Sigmoid colon (tissue), 4 donors: ENCODE data around the gene TPO.

Experiments
- CTCF ChIP-seq, 4 experiments: fragments of 450-650 bp in 3 of 4; fragments of 200-600 bp in 1 of 4; IDR thresholded peaks; one replicate each; pipeline ENCODE4 v1.5.1; 2016 to 2019; ENCODE audit warnings: antibody characterized with exemption in 4 of 4, mild to moderate bottlenecking in 3 of 4, moderate library complexity in 2 of 4
- EP300 ChIP-seq, 4 donors: sonication (generic); formaldehyde crosslinking; IDR thresholded peaks; one replicate each; pipeline ENCODE4 v1.6.1; 2017; ENCODE audit warnings: antibody characterized with exemption in 4 of 4
- POLR2A ChIP-seq, 2 donors: fragments of 450-650 bp; IDR thresholded peaks; one replicate each; pipeline ENCODE4 v1.6.1; 2016; ENCODE audit warnings: antibody characterized with exemption in 2 of 2, mild to moderate bottlenecking in 2 of 2, moderate library complexity in 2 of 2
- POLR2AphosphoS5 ChIP-seq, 4 donors: sonication (generic); formaldehyde crosslinking; IDR thresholded peaks; one replicate each; pipeline ENCODE4 v1.6.1; 2017; ENCODE audit warnings: antibody characterized with exemption in 4 of 4

GRCh38 chr2:1542971-1543370 is 129.7 kb downstream of the TPO start:
- TF ChIP-seq CTCF (IDR thresholded peaks at IDR 0.05) (no peak), POLR2AphosphoS5 (IDR thresholded peaks at IDR 0.05) (no peak), EP300 (IDR thresholded peaks at IDR 0.05) (no peak), POLR2A (IDR thresholded peaks at IDR 0.05) (no peak)
